CD8-positive, alpha-beta memory T cell (primary cell): Measurements from ENCODE around the gene DENND1C. TPM values are rescaled to one million over a fixed set of nuclear protein-coding genes. Genes with fewer than 3 reads are reported as not detected.

Experiments used
- CTCF ChIA-PET: fragments of 350-600 bp; sonication (Branson Sonifier 250); formaldehyde crosslinking; loops from one replicate; lab custom pipeline; 2021; ENCODE audit warnings: antibody characterized with exemption; lab: Charles Lee
- POLR2A ChIA-PET: fragments of 350-600 bp; sonication (Branson Sonifier 250); formaldehyde crosslinking; loops from one replicate; lab custom pipeline; 2021; ENCODE audit warnings: antibody characterized with exemption; lab: Charles Lee
- DNase-seq, 5 donors: peaks; one replicate each; pipeline versions ENCODE4 v3.0.0 to v3.0.0-alpha.2; 2020 to 2022; ENCODE audit warnings: mixed read lengths in 1 of 5
- H3K27ac ChIP-seq: one replicate; pipeline ENCODE4 v1.7.0; 2013; ENCODE audit warnings: low read depth, mild to moderate bottlenecking, low read length, moderate library complexity
- H3K27me3 ChIP-seq: 2 replicates; pipeline ENCODE4 v1.7.0; 2013; ENCODE audit warnings: low read length, mild to moderate bottlenecking; ENCODE audit not compliant: insufficient read depth, poor library complexity, severe bottlenecking
- H3K36me3 ChIP-seq: 2 replicates; pipeline ENCODE4 v1.7.0; 2013; ENCODE audit warnings: mild to moderate bottlenecking, low read length, moderate library complexity; ENCODE audit not compliant: insufficient read depth
- H3K4me1 ChIP-seq: 2 replicates; pipeline ENCODE4 v1.7.0; 2013; ENCODE audit warnings: mild to moderate bottlenecking, low read length, moderate library complexity; ENCODE audit not compliant: insufficient read depth
- H3K4me3 ChIP-seq: 2 replicates; pipeline ENCODE4 v1.7.0; 2013; ENCODE audit warnings: mild to moderate bottlenecking, low read length
- H3K9me3 ChIP-seq: 2 replicates; pipeline ENCODE4 v1.7.0; 2013; ENCODE audit warnings: mild to moderate bottlenecking, low read length
- H3K27ac Mint-ChIP-seq, 8 donors: one replicate each; pipeline ENCODE4 v1.8.0; 2020 to 2021; ENCODE audit warnings: mixed read lengths in 8 of 8, mild to moderate bottlenecking in 6 of 8, inconsistent platforms in 3 of 8, moderate library complexity in 3 of 8
- H3K27me3 Mint-ChIP-seq, 2 donors: one replicate each; pipeline ENCODE4 v1.8.0; 2020 to 2021; ENCODE audit warnings: mixed read lengths in 2 of 2, mild to moderate bottlenecking in 1 of 2, moderate library complexity in 1 of 2
- H3K36me3 Mint-ChIP-seq, 3 donors: one replicate each; pipeline ENCODE4 v1.8.0; 2020 to 2021; ENCODE audit warnings: mixed read lengths in 3 of 3, inconsistent platforms in 1 of 3, mild to moderate bottlenecking in 1 of 3
- H3K4me1 Mint-ChIP-seq, 3 donors: one replicate each; pipeline ENCODE4 v1.8.0; 2020 to 2021; ENCODE audit warnings: mixed read lengths in 3 of 3, inconsistent platforms in 1 of 3, mild to moderate bottlenecking in 1 of 3
- H3K4me3 Mint-ChIP-seq, 7 donors: one replicate each; pipeline ENCODE4 v1.8.0; 2020 to 2021; ENCODE audit warnings: mixed read lengths in 7 of 7, mild to moderate bottlenecking in 6 of 7, moderate library complexity in 4 of 7, inconsistent platforms in 2 of 7
- H3K9me3 Mint-ChIP-seq, 5 donors: one replicate each; pipeline ENCODE4 v1.8.0; 2020 to 2022; ENCODE audit warnings: mixed read lengths in 5 of 5, mild to moderate bottlenecking in 3 of 5, moderate library complexity in 2 of 5, inconsistent platforms in 1 of 5
- polyA plus RNA-seq: library from polyadenylated mRNA; unstranded; fragments of 300-500 nt; fragmentation: Illumina TruSeq; gene quantifications from one replicate; pipeline ENCODE4 v1.2.3, GENCODE V29; 2021
- total RNA-seq, 2 experiments: library from RNA; stranded (reverse); gene quantifications; one replicate each; pipeline ENCODE4 v1.2.3, GENCODE V29; 2021

Gene DENND1C
- total and polyA plus RNA-seq, 3 experiments from 2014 or later, result 51.9 to 93.2 (median 55.1) TPM

GRCh38 chr19:6503407-6504201 is 22.0 kb upstream of the DENND1C start:
- Histone ChIP-seq H3K4me1 (peaks cover 8% of the 10 kb centered on the region), H3K27ac (no peak overlapping the region), H3K36me3 (no peaks in the 10 kb centered on the region), H3K9me3 (no peaks in the 10 kb centered on the region), H3K27me3 (peaks cover 3% of the 10 kb centered on the region), H3K4me3 (no peak overlapping the region)
- Mint-ChIP-seq H3K36me3 (peaks cover 0 to 5% (median 1%) of the 10 kb centered on the region in 3 donors), H3K27me3 (peaks cover 0 to 5% of the 10 kb centered on the region in 2 donors), H3K27ac (peak overlapping the region in 2 of 8 donors; percentile 33 to 83), H3K4me3 (peak overlapping the region in 6 of 7 donors; percentile 33 to 84 (median 62)), H3K4me1 (peaks cover 14 to 36% (median 15%) of the 10 kb centered on the region in 3 donors), H3K9me3 (peaks cover 0 to 2% (median 0%) of the 10 kb centered on the region in 5 donors)
- no peak for DNase-seq
- CTCF ChIA-PET, result interaction anchor here (0.9 to 1.3 kb wide), 4 partner anchors 13 to 359 kb away, joined by 3 to 5 read pairs (median 4); no protein-coding TSS in a partner anchor
- POLR2A ChIA-PET, result interaction anchor here (0.7 to 0.9 kb wide), 2 partner anchors 43 to 111 kb away, joined by 3 to 5 read pairs; partner anchors contain the start of gene GTF2F1

GRCh38 chr19:6501740-6502648 is 20.4 kb upstream of the DENND1C start, which contains the start of gene TUBB4A:
Gene TUBB4A (minus strand): TSS chr19:6502309. CDS start chr19:6502212, 97 bp downstream.
- CTCF ChIA-PET, result interaction anchor here (1.3 to 2.6 kb wide), 2 partner anchors 15 to 21 kb away, joined by 4 to 6 read pairs; partner anchors contain the start of gene DENND1C
- H3K9me3 Mint-ChIP-seq, result peaks cover 0 to 2% (median 0%) of the 10 kb centered on the region in 5 donors
- Histone ChIP-seq H3K27ac (no peak within 1 kb of the TSS), H3K27me3 (peaks cover 3% of the 10 kb centered on the region), H3K4me1 (peaks cover 8% of the 10 kb centered on the region), H3K36me3 (no peaks in the 10 kb centered on the region), H3K9me3 (no peaks in the 10 kb centered on the region), H3K4me3 (peak within 1 kb of the TSS; percentile 37)
- POLR2A ChIA-PET, result no interaction called here
- peaks cover 0 to 6% (median 1%) of the 10 kb centered on the region in 3 donors for H3K36me3 Mint-ChIP-seq
- peaks cover 0 to 5% of the 10 kb centered on the region in 2 donors for H3K27me3 Mint-ChIP-seq
- peak within 1 kb of the TSS; percentile 78 to 91 (median 84) for H3K4me3 Mint-ChIP-seq
- H3K4me1 Mint-ChIP-seq, result peaks cover 14 to 41% (median 16%) of the 10 kb centered on the region in 3 donors
- DNase-seq, result peak in 4 of 5 donors; percentile 12 to 62 (median 38)
- H3K27ac Mint-ChIP-seq, result peak within 1 kb of the TSS in 5 of 8 donors; percentile 50 to 88 (median 57)

GRCh38 chr19:6500837-6501739 is 19.5 kb upstream of the DENND1C start:
- ChIA-PET POLR2A (interaction anchor here (0.7 to 1.2 kb wide), 2 partner anchors 20 to 311 kb away, joined by 4 to 6 read pairs; partner anchors contain the start of gene DENND1C), CTCF (interaction anchor here (0.7 to 2.6 kb wide), 3 partner anchors 16 to 68 kb away, joined by 4 to 6 read pairs (median 6); partner anchors contain the start of gene DENND1C)
- H3K36me3 ChIP-seq, result no peaks in the 10 kb centered on the region
- H3K27ac ChIP-seq, result no peak overlapping the region
- peak overlapping the region; percentile 37 for H3K4me3 ChIP-seq
- H3K27ac Mint-ChIP-seq, result peak overlapping the region in 5 of 8 donors; percentile 14 to 69 (median 54)
- peaks cover 14 to 41% (median 16%) of the 10 kb centered on the region in 3 donors for H3K4me1 Mint-ChIP-seq
- peaks cover 0 to 6% (median 1%) of the 10 kb centered on the region in 3 donors for H3K36me3 Mint-ChIP-seq
- peaks cover 0 to 5% of the 10 kb centered on the region in 2 donors for H3K27me3 Mint-ChIP-seq
- peaks cover 8% of the 10 kb centered on the region for H3K4me1 ChIP-seq
- no peak for DNase-seq
- peaks cover 0 to 2% (median 0%) of the 10 kb centered on the region in 5 donors for H3K9me3 Mint-ChIP-seq
- H3K4me3 Mint-ChIP-seq, result peak overlapping the region; percentile 78 to 91 (median 84)
- peaks cover 3% of the 10 kb centered on the region for H3K27me3 ChIP-seq
- no peaks in the 10 kb centered on the region for H3K9me3 ChIP-seq

- H3K27ac ChIP-seq, result no peak overlapping the region
- POLR2A ChIA-PET, result interaction anchor here (1.2 kb wide), 1 partner anchor 18 kb away, joined by 6 read pairs; the partner anchor contains the start of gene DENND1C
Measured at GRCh38 chr19:6499052-6499790, 17.6 kb upstream of the DENND1C start.

GRCh38 chr19:6498294-6499036 is 16.9 kb upstream of the DENND1C start:
- H3K27ac Mint-ChIP-seq, result peak overlapping the region in 4 of 8 donors; percentile 3 to 66 (median 28)
- H3K36me3 ChIP-seq, result no peaks in the 10 kb centered on the region
- peaks cover 8 to 31% (median 10%) of the 10 kb centered on the region in 3 donors for H3K4me1 Mint-ChIP-seq
- peaks cover 4% of the 10 kb centered on the region for H3K4me1 ChIP-seq
- no peak overlapping the region for H3K27ac ChIP-seq
- H3K27me3 Mint-ChIP-seq, result peaks cover 0 to 2% of the 10 kb centered on the region in 2 donors
- no peaks in the 10 kb centered on the region for H3K9me3 ChIP-seq
- peaks cover 0 to 20% (median 1%) of the 10 kb centered on the region in 3 donors for H3K36me3 Mint-ChIP-seq
- ChIA-PET POLR2A (interaction anchor here (0.7 kb wide), 1 partner anchor 20 kb away, joined by 7 read pairs; no protein-coding TSS in a partner anchor), CTCF (no interaction called here)
- H3K27me3 ChIP-seq, result no peaks in the 10 kb centered on the region
- DNase-seq, result no peak
- H3K9me3 Mint-ChIP-seq, result no peaks in the 10 kb centered on the region
- H3K4me3 ChIP-seq, result no peak overlapping the region
- peak overlapping the region in 1 of 7 donors; percentile 36 for H3K4me3 Mint-ChIP-seq

More at GRCh38 chr19:6499052-6499790, 17.6 kb upstream of the DENND1C start:
- peaks cover 0 to 2% (median 0%) of the 10 kb centered on the region in 5 donors for H3K9me3 Mint-ChIP-seq
- peak overlapping the region in 1 of 7 donors; percentile 36 for H3K4me3 Mint-ChIP-seq
- H3K27me3 Mint-ChIP-seq, result peaks cover 0 to 4% of the 10 kb centered on the region in 2 donors
- peaks cover 4% of the 10 kb centered on the region for H3K4me1 ChIP-seq
- peaks cover 10 to 35% (median 10%) of the 10 kb centered on the region in 3 donors for H3K4me1 Mint-ChIP-seq
- H3K27me3 ChIP-seq, result peaks cover 3% of the 10 kb centered on the region
- peak overlapping the region in 1 of 8 donors; percentile 67 for H3K27ac Mint-ChIP-seq
- no peaks in the 10 kb centered on the region for H3K36me3 ChIP-seq
- H3K36me3 Mint-ChIP-seq, result peaks cover 0 to 18% (median 1%) of the 10 kb centered on the region in 3 donors
- no peaks in the 10 kb centered on the region for H3K9me3 ChIP-seq
- DNase-seq, result no peak
- CTCF ChIA-PET, result interaction anchor here (1.4 kb wide), 1 partner anchor 16 kb away, joined by 3 read pairs; no protein-coding TSS in a partner anchor
- no peak overlapping the region for H3K4me3 ChIP-seq

GRCh38 chr19:6495947-6496346 is 14.4 kb upstream of the DENND1C start:
- H3K4me3 ChIP-seq, result no peak overlapping the region
- H3K36me3 Mint-ChIP-seq, result peaks cover 0 to 20% (median 1%) of the 10 kb centered on the region in 3 donors
- no peaks in the 10 kb centered on the region for H3K9me3 ChIP-seq
- CTCF ChIA-PET, result interaction anchor here (1.1 kb wide), 1 partner anchor 13 kb away, joined by 3 read pairs; no protein-coding TSS in a partner anchor
- no peak overlapping the region for H3K4me3 Mint-ChIP-seq
- H3K4me1 ChIP-seq, result no peaks in the 10 kb centered on the region
- no peaks in the 10 kb centered on the region for H3K27me3 Mint-ChIP-seq
- no peak overlapping the region for H3K27ac ChIP-seq
- no peaks in the 10 kb centered on the region for H3K27me3 ChIP-seq
- peak overlapping the region in 2 of 8 donors; percentile 36 to 38 for H3K27ac Mint-ChIP-seq
- no peak for DNase-seq
- POLR2A ChIA-PET, result no interaction called here
- peaks cover under 1 to 19% (median 5%) of the 10 kb centered on the region in 3 donors for H3K4me1 Mint-ChIP-seq
- no peaks in the 10 kb centered on the region for H3K36me3 ChIP-seq
- peaks cover 0 to 2% (median 0%) of the 10 kb centered on the region in 5 donors for H3K9me3 Mint-ChIP-seq
